ENCODE results near the gene KCTD10.

- TF ChIP-seq CTCF (optimal IDR thresholded peaks at IDR 0.05 in 1 of 3, IDR thresholded peaks at IDR 0.05 in 1 of 3, conservative IDR thresholded peaks at IDR 0.05 in 1 of 3; ENCODE audit: extremely low read depth in 1 of 3, insufficient read depth in 2 of 3, low read length in 3 of 3) (no peak), EZH2 (IDR thresholded peaks at IDR 0.05; ENCODE audit: low read length) (no peak)
Observed at GRCh38 chr12:109448272-109448671, 28.8 kb downstream of the KCTD10 start.
